HEK293 (cell line): ENCODE measurements around the gene POM121L2.

Experiments
- CTCF ChIA-PET: fragments of 350-600 bp; formaldehyde crosslinking; extraction: SDS; loops from one replicate; lab custom pipeline; 2021; ENCODE audit warnings: antibody characterized with exemption; lab: Yijun Ruan, JAX
- POLR2A ChIA-PET: fragments of 300-600 bp; formaldehyde crosslinking; extraction: SDS; loops from one replicate; lab custom pipeline; 2020; ENCODE audit warnings: antibody characterized with exemption, inconsistent platforms; lab: Yijun Ruan, JAX
- H3K27ac ChIP-seq: fragments of 200-500 bp; sonication (Bioruptor generic); 2 replicates; pipeline ENCODE4 v1.5.1; 2014; ENCODE audit warnings: low read depth, low read length, control low read depth, inconsistent platforms; ENCODE audit errors: extremely low read depth
- H3K36me3 ChIP-seq, 2 experiments: fragments of 200-500 bp in 1 of 2; sonication (Bioruptor generic) in 1 of 2; 1 replicate in 1 of 2; 2 replicates in 1 of 2; pipeline ENCODE4 v1.5.1; 2014 to 2017; ENCODE audit warnings: inconsistent platforms in 2 of 2, low read length in 2 of 2; ENCODE audit not compliant: control insufficient read depth in 2 of 2, insufficient read depth in 1 of 2
- H3K4me1 ChIP-seq: fragments of 200-500 bp; sonication (Bioruptor generic); 2 replicates; pipeline ENCODE4 v1.5.1; 2014; ENCODE audit warnings: mild to moderate bottlenecking, low read length, inconsistent platforms; ENCODE audit not compliant: control insufficient read depth, insufficient read depth
- H3K4me3 ChIP-seq: 2 replicates; pipeline ENCODE4 v1.5.1; 2011; ENCODE audit warnings: low read depth, mild to moderate bottlenecking, control low read depth, low read length, moderate library complexity
- H3K9me3 ChIP-seq: fragments of 200-500 bp; sonication (Bioruptor generic); 2 replicates; pipeline ENCODE4 v1.5.1; 2014; ENCODE audit warnings: low read depth, low read length, inconsistent platforms; ENCODE audit not compliant: control insufficient read depth, insufficient read depth
- BCL11B ChIP-seq: fragments of 450-650 bp; formaldehyde crosslinking; IDR thresholded peaks from 2 replicates; pipeline ENCODE4 v1.5.1; 2016; ENCODE audit warnings: low read depth, missing biosample characterization, missing genetic modification characterization
- KLF9 ChIP-seq: fragments of 450-650 bp; formaldehyde crosslinking; IDR thresholded peaks from 2 replicates; pipeline ENCODE4 v1.5.1; 2016; ENCODE audit warnings: missing biosample characterization, missing genetic modification characterization, low read depth
- SETDB1 ChIP-seq: IDR thresholded peaks from one replicate; pipeline ENCODE4 v1.6.1; 2017; ENCODE audit warnings: mild to moderate bottlenecking, low read length, moderate library complexity, mixed read lengths; ENCODE audit not compliant: insufficient read length
- ZNF146 ChIP-seq: fragments of 450-650 bp; formaldehyde crosslinking; IDR thresholded peaks from 2 replicates; pipeline ENCODE4 v1.5.1; 2016; ENCODE audit warnings: missing biosample characterization, missing genetic modification characterization
- ZNF184 ChIP-seq: fragments of 450-650 bp; IDR thresholded peaks from 2 replicates; pipeline ENCODE4 v1.5.1; 2018; ENCODE audit warnings: missing biosample characterization, mild to moderate bottlenecking, missing genetic modification characterization
- ZNF239 ChIP-seq: fragments of 450-650 bp; formaldehyde crosslinking; IDR thresholded peaks from 2 replicates; pipeline ENCODE4 v1.5.1; 2016; ENCODE audit warnings: missing biosample characterization, missing genetic modification characterization
- ZNF24 ChIP-seq: fragments of 450-650 bp; formaldehyde crosslinking; IDR thresholded peaks from 2 replicates; pipeline ENCODE4 v1.5.1; 2016; ENCODE audit warnings: missing biosample characterization, missing genetic modification characterization
- ZNF274 ChIP-seq, 2 experiments: fragments of 200-500 bp in 1 of 2; fragments of 450-650 bp in 1 of 2; sonication (Bioruptor generic) in 1 of 2; formaldehyde crosslinking in 1 of 2; IDR thresholded peaks; 2 replicates each; pipeline versions ENCODE4 v1.5.1 to v1.6.1; 2014 to 2016; ENCODE audit warnings: borderline replicate concordance in 1 of 2, inconsistent platforms in 1 of 2, low read length in 1 of 2, missing biosample characterization in 1 of 2, missing genetic modification characterization in 1 of 2
- ZNF529 ChIP-seq: fragments of 450-650 bp; formaldehyde crosslinking; IDR thresholded peaks from 2 replicates; pipeline ENCODE4 v1.5.1; 2017; ENCODE audit warnings: missing genetic modification characterization, missing biosample characterization; ENCODE audit not compliant: insufficient replicate concordance
- ZNF548 ChIP-seq: fragments of 450-650 bp; formaldehyde crosslinking; IDR thresholded peaks from 2 replicates; pipeline ENCODE4 v1.5.1; 2016; ENCODE audit warnings: missing biosample characterization, missing genetic modification characterization
- TF ChIP-seq, protein P1 (sequence below): fragments of 450-650 bp; formaldehyde crosslinking; conservative IDR thresholded peaks from 2 replicates; pipeline ENCODE4 v1.5.1; 2016; ENCODE audit warnings: low read depth, missing biosample characterization, missing genetic modification characterization
- TF ChIP-seq, protein P2 (sequence below): fragments of 450-650 bp; formaldehyde crosslinking; IDR thresholded peaks from 2 replicates; pipeline ENCODE4 v1.5.1; 2016; ENCODE audit warnings: missing biosample characterization, missing genetic modification characterization
- TF ChIP-seq, protein P3 (sequence below): fragments of 450-650 bp; formaldehyde crosslinking; IDR thresholded peaks from 2 replicates; pipeline ENCODE4 v1.5.1; 2016; ENCODE audit warnings: missing biosample characterization, missing genetic modification characterization, borderline replicate concordance
- TF ChIP-seq, protein P4 (sequence below): fragments of 450-650 bp; formaldehyde crosslinking; IDR thresholded peaks from 2 replicates; pipeline ENCODE4 v1.5.1; 2016; ENCODE audit warnings: missing biosample characterization, missing genetic modification characterization
- TF ChIP-seq, protein P5 (sequence below): fragments of 450-650 bp; formaldehyde crosslinking; optimal IDR thresholded peaks from 2 replicates; pipeline ENCODE3; 2016; ENCODE audit warnings: missing biosample characterization, mild to moderate bottlenecking, missing genetic modification characterization
- TF ChIP-seq, protein P6 (sequence below): fragments of 450-650 bp; formaldehyde crosslinking; IDR thresholded peaks from 2 replicates; pipeline ENCODE4 v1.5.1; 2016; ENCODE audit warnings: missing biosample characterization, missing genetic modification characterization
- TF ChIP-seq, protein P7 (sequence below): fragments of 450-650 bp; formaldehyde crosslinking; IDR thresholded peaks from 2 replicates; pipeline ENCODE4 v1.5.1; 2016; ENCODE audit warnings: missing biosample characterization, missing genetic modification characterization

Gene POM121L2

DNA sequence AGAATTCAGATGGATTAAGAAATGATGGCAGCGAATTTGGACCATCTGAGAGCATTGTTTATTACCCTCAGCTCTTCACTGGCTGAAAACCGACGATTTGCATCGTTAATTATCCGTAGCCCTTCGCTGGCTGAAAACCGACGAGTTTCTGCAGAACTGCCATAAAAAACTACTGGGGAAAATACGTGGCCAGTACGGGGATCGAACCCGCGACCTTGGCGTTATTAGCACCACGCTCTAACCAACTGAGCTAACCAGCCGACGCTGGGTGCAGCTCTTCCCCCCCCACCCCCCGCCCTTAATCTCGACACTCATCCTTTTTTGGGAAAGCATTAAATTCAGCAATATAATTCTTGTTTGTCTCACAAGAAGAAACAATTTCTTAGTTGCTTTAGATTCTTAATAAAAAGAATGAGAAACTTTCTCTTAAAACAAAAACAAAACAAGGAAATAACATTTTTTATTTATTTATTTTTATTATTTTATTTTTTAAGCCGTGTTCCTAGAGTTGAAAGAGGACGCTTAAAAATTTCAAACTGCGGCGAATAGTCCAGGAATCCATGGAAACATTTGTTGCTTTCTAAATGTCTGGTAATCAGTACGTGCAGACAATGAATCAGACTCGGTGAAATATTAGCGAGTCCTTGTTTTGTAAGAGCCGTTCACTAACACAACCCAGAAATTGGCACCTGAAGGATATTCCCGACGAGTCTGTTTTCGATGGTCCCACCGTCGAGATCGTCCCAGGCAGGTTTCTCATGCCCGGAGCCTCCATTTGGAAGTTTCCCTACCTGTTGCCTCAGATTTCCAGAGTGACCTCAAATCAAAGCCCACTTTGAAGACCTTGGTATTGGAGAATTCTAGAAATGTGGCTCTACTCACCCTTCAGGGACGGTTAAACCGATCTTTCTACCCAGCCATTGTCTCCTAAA is 36.8 kb downstream of the POM121L2 start (continued):
- TF ChIP-seq, protein P1, sequence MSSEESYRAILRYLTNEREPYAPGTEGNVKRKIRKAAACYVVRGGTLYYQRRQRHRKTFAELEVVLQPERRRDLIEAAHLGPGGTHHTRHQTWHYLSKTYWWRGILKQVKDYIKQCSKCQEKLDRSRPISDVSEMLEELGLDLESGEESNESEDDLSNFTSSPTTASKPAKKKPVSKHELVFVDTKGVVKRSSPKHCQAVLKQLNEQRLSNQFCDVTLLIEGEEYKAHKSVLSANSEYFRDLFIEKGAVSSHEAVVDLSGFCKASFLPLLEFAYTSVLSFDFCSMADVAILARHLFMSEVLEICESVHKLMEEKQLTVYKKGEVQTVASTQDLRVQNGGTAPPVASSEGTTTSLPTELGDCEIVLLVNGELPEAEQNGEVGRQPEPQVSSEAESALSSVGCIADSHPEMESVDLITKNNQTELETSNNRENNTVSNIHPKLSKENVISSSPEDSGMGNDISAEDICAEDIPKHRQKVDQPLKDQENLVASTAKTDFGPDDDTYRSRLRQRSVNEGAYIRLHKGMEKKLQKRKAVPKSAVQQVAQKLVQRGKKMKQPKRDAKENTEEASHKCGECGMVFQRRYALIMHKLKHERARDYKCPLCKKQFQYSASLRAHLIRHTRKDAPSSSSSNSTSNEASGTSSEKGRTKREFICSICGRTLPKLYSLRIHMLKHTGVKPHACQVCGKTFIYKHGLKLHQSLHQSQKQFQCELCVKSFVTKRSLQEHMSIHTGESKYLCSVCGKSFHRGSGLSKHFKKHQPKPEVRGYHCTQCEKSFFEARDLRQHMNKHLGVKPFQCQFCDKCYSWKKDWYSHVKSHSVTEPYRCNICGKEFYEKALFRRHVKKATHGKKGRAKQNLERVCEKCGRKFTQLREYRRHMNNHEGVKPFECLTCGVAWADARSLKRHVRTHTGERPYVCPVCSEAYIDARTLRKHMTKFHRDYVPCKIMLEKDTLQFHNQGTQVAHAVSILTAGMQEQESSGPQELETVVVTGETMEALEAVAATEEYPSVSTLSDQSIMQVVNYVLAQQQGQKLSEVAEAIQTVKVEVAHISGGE (tag by site-specific recombination) = no peak
- TF ChIP-seq ZNF548 = no peak
- TF ChIP-seq, protein P2, sequence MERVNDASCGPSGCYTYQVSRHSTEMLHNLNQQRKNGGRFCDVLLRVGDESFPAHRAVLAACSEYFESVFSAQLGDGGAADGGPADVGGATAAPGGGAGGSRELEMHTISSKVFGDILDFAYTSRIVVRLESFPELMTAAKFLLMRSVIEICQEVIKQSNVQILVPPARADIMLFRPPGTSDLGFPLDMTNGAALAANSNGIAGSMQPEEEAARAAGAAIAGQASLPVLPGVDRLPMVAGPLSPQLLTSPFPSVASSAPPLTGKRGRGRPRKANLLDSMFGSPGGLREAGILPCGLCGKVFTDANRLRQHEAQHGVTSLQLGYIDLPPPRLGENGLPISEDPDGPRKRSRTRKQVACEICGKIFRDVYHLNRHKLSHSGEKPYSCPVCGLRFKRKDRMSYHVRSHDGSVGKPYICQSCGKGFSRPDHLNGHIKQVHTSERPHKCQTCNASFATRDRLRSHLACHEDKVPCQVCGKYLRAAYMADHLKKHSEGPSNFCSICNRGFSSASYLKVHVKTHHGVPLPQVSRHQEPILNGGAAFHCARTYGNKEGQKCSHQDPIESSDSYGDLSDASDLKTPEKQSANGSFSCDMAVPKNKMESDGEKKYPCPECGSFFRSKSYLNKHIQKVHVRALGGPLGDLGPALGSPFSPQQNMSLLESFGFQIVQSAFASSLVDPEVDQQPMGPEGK (tag by site-specific recombination) = peak; percentile 95
- no peak for TF ChIP-seq SETDB1
- peak; percentile 75; the same call in 1 of the 2 replicates for TF ChIP-seq ZNF184 (tag by site-specific recombination)

DNA sequence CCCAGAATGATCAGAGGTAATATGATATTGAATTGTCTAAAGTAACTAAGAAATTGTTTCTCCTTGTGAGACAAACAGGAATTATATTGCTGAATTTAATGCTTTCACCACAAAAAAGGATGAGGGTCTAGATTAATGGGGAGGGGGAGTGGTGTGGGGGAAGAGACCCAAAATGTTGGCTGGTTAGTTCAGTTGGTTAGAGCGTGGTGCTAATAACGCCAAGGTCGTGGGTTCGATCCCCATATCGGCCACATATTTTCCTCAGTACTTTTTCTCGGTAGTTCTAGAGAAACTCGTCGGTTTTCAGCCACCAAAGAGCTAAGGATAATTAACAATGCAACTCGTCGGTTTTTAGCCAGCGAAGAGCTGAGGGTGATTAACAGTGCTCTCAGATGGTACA is 38.3 kb downstream of the POM121L2 start:
- Histone ChIP-seq H3K4me1 (no peaks in the 10 kb centered on the region), H3K27ac (no peak overlapping the region), H3K9me3 (no peaks in the 10 kb centered on the region), H3K36me3 (no peaks in the 10 kb centered on the region), H3K4me3 (no peak overlapping the region)
- CTCF ChIA-PET = interaction anchor here (0.6 to 4.0 kb wide), 5 partner anchors 19 to 523 kb away, joined by 3 to 15 read pairs (median 4); no protein-coding TSS in a partner anchor
- POLR2A ChIA-PET = interaction anchor here (2.0 kb wide), 1 partner anchor 23 kb away, joined by 4 read pairs; no protein-coding TSS in a partner anchor
- TF ChIP-seq KLF9 (tag by site-specific recombination) (no peak), ZNF274 (IDR thresholded peaks at IDR 0.05; ENCODE audit: low read length) (no peak), ZNF274 (tag by site-specific recombination; IDR thresholded peaks at IDR 0.05; ENCODE audit: borderline replicate concordance) (no peak), BCL11B (tag by site-specific recombination) (no peak), ZNF146 (tag by site-specific recombination) (no peak), ZNF24 (tag by site-specific recombination) (no peak), ZNF239 (tag by site-specific recombination) (no peak), ZNF529 (tag by site-specific recombination) (no peak)
- TF ChIP-seq, protein P3, sequence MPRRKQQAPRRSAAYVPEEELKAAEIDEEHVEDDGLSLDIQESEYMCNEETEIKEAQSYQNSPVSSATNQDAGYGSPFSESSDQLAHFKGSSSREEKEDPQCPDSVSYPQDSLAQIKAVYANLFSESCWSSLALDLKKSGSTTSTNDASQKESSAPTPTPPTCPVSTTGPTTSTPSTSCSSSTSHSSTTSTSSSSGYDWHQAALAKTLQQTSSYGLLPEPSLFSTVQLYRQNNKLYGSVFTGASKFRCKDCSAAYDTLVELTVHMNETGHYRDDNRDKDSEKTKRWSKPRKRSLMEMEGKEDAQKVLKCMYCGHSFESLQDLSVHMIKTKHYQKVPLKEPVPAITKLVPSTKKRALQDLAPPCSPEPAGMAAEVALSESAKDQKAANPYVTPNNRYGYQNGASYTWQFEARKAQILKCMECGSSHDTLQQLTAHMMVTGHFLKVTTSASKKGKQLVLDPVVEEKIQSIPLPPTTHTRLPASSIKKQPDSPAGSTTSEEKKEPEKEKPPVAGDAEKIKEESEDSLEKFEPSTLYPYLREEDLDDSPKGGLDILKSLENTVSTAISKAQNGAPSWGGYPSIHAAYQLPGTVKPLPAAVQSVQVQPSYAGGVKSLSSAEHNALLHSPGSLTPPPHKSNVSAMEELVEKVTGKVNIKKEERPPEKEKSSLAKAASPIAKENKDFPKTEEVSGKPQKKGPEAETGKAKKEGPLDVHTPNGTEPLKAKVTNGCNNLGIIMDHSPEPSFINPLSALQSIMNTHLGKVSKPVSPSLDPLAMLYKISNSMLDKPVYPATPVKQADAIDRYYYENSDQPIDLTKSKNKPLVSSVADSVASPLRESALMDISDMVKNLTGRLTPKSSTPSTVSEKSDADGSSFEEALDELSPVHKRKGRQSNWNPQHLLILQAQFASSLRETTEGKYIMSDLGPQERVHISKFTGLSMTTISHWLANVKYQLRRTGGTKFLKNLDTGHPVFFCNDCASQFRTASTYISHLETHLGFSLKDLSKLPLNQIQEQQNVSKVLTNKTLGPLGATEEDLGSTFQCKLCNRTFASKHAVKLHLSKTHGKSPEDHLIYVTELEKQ (tag by site-specific recombination) = no peak
- TF ChIP-seq, protein P4, sequence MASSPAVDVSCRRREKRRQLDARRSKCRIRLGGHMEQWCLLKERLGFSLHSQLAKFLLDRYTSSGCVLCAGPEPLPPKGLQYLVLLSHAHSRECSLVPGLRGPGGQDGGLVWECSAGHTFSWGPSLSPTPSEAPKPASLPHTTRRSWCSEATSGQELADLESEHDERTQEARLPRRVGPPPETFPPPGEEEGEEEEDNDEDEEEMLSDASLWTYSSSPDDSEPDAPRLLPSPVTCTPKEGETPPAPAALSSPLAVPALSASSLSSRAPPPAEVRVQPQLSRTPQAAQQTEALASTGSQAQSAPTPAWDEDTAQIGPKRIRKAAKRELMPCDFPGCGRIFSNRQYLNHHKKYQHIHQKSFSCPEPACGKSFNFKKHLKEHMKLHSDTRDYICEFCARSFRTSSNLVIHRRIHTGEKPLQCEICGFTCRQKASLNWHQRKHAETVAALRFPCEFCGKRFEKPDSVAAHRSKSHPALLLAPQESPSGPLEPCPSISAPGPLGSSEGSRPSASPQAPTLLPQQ = no peak
- TF ChIP-seq, protein P5, sequence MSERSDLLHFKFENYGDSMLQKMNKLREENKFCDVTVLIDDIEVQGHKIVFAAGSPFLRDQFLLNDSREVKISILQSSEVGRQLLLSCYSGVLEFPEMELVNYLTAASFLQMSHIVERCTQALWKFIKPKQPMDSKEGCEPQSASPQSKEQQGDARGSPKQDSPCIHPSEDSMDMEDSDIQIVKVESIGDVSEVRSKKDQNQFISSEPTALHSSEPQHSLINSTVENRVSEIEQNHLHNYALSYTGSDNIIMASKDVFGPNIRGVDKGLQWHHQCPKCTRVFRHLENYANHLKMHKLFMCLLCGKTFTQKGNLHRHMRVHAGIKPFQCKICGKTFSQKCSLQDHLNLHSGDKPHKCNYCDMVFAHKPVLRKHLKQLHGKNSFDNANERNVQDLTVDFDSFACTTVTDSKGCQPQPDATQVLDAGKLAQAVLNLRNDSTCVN (tag by site-specific recombination) = no peak
- TF ChIP-seq, protein P6, sequence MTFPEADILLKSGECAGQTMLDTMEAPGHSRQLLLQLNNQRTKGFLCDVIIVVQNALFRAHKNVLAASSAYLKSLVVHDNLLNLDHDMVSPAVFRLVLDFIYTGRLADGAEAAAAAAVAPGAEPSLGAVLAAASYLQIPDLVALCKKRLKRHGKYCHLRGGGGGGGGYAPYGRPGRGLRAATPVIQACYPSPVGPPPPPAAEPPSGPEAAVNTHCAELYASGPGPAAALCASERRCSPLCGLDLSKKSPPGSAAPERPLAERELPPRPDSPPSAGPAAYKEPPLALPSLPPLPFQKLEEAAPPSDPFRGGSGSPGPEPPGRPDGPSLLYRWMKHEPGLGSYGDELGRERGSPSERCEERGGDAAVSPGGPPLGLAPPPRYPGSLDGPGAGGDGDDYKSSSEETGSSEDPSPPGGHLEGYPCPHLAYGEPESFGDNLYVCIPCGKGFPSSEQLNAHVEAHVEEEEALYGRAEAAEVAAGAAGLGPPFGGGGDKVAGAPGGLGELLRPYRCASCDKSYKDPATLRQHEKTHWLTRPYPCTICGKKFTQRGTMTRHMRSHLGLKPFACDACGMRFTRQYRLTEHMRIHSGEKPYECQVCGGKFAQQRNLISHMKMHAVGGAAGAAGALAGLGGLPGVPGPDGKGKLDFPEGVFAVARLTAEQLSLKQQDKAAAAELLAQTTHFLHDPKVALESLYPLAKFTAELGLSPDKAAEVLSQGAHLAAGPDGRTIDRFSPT (tag by site-specific recombination) = no peak
- TF ChIP-seq, protein P7, sequence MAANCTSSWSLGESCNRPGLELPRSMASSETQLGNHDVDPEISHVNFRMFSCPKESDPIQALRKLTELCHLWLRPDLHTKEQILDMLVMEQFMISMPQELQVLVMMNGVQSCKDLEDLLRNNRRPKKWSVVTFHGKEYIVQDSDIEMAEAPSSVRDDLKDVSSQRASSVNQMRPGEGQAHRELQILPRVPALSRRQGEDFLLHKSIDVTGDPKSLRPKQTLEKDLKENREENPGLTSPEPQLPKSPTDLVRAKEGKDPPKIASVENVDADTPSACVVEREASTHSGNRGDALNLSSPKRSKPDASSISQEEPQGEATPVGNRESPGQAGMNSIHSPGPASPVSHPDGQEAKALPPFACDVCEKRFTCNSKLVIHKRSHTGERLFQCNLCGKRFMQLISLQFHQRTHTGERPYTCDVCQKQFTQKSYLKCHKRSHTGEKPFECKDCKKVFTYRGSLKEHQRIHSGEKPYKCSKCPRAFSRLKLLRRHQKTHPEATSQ = no peak
